LoVo (cell line): ENCODE measurements around the gene CBY1.
A peak's percentile ranks its signal among the peaks of the same experiment; 100 is the strongest.
"Not testable (repeated sequence)": the region's sequence is repeated elsewhere in the genome, so short reads cannot be mapped to it uniquely, and the experiment has no call there.

Experiments used
- DNase-seq: peaks from one replicate; pipeline ENCODE4 v3.0.0-alpha.2; 2016; ENCODE audit warnings: low spot score

The CBY1 gene

DNA sequence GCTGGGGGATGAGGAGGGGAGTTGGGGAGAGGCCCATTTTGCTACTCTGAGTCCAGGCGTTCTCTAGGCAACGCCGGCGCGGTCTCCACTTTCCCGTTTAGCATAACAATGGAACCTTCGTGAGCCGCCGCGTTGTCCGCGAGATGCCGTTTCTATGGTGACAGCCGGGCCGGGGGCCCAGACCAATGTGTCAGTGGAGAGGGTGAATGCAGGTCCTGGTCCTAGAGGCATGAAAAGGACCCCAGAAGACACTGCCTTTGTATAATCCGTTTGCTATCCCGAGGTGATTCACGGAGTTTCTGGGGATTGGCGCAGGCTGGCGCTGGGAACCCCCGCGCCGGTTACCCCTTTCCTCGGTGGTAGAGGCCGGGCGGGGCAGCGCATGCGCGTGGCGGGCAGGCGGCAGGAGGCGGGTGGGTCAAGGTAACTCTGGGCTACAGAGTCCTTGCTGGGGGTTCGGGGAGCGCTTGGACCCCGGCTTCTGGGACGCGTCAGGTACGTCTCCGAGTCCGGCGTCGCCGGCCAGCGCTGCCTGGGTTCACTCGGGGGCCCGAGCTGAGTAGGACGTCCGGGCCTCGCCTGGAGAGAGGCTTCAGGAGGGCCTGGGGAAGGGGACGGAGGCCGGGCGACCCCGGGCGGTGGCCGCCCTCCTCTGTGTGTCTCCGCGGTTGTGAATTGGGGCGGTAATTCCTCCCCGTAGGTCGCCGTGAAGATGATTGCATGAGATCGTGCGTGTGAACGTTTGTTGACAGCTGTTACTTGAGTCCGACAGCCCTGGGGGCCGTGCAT is at the start of gene CBY1, which contains the start of gene FAM227A:
Gene CBY1 (plus strand): TSS at position 383 of the 789 bp plus-strand sequence. CDS start 11,417 bp downstream, outside the sequence.
Gene FAM227A (minus strand): TSS at position 137 of the 789 bp plus-strand sequence. CDS start 6,224 bp downstream, outside the sequence.
- peak; percentile 93 for DNase-seq

DNA sequence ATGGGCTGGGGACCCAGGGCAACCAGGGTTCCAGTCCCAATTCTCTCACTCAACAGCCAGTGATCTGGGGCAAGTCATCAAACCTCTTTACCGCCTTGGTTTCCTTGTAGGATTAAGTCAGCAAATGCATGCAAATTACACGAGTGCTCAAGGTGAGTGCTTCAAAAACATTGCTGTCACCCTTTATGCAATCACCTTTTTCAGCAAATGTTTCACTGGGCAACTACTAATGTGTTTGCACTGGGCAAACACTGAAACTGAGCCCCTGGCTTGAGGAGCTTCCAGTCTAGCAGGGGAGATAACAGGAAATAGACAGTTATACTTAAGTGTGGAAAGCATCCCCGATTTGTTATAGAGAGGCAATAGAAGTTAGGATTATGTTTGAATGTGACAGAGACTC is 48.8 kb upstream of the CBY1 start:
- no peak for DNase-seq

DNA sequence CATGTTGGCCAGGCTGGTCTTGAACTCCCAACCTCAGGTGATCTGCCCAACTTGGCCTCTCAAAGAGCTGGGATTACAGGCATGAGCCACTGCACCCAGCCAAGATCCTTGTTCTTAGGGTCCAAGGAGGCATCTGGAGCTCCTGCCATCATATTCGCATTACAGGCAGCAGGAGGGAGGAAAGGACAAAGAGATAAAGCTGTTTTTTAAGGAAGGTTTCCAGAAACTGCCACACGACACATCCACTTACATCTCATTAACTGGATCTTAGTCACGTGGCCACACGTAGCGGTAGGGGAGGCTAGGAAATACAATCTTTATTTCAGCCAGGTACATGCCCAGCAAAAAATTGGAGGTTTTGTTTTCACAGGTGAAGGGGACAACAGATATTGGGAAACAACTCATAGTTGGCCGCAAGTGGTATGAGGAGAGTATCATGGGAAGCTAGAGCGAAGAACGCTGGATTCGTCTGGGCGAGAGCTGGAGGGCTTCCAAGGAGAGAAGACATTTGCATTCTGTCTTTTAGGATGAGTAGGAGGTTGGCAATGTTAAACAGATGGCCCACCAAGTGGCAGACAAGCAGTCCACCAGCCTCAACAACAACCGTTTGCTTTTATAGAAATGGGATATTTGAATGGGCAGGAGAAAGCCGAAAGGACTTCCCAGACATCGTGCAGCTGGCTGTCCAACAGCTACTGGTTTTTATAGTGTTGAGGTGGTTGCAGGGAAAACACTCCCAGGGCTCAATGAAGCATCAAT is 47.3 kb upstream of the CBY1 start:
- no peak for DNase-seq

DNA sequence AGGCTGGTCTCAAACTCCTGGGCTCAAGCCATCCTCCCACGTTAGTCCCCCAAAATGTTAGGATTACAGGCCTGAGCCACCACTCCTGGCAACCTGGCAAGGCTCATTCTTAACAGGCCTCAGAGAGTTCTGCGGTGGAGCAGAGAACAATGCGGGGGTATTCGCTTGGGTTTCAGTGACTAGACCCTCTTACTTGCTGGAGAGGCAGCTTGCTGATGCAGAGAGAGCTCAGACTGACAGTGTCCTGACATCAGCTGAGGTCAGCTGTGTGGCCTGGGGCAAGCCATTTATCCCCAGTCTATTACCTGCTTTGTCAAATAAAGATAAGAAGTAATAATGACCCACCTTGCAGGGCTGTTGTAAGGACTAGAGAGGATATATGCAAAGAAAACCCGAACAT is 46.2 kb upstream of the CBY1 start:
- no peak for DNase-seq

DNA sequence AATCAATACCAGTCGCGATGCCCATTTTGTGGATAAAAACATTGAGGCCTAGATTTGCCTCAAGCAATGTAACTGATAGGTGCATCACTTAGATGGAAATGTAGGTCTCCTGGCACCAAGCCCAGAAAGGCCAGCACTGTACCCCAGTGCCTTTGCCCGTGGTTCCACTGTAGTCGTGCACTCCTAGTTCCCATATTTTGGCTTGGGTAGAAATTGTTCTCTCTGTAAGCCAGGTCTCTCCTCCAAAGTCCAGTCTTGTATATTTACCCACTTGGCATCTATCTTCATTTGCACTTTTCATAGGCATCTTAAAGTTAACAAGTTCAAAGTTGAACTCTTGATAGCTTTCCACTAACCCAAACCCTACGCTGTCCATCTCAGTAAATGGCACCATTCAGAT is 44.9 kb upstream of the CBY1 start:
- DNase-seq: no peak

DNA sequence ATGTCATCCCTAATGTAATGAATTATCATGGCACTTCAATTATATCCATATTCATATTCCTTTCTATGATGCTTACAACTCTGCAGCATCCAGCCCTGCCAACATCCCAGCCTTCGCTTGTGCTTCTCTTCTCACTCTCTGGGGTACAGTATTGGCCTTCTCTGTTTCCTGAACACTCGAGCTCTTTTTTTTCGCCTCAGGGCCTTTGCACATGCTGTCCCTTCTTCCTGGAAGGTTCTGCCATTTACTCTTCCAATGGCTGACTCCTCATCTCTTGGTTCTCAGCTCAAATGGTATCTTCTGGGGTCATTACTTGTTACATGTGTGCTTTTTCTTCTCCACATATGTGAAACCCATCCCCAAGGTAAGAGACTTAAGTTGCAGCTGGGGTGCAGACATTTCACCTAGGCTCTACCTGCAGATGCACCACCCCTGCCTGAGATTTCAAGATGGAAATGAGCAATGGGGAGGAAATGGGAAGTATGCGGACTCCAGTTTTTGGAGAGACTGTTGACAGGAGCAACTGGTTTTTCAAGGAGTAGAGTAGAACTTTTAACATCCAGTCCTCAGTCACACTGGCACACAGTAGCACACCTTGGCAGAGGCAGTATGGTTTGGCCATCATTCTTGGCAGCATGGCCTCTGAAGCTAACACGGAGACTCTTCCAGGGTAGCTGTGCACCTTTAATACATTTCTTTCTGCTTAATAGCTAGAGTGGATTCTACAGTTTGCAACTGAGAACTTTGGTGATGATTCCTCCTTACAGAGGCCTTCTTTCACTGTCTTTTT is 44.0 kb upstream of the CBY1 start:
- no peak for DNase-seq

DNA sequence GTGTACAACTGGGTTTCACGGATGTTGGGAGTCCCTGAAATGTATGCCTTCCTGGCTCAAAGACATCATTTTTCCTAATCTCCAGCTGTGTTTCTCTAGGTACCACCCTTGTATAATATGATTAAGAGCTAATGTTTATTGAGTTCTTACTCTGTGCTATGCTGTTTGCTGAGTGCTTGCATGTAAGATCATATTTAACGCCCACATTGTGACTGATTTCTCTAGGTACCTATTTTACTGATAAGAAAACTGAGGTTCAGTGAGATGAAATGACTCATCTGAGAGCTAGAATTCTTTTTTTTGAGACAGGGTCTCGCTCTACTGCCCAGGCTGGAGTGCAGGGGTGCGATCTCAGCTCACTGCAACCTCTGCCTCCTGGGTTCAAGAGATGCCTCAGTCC is 42.9 kb upstream of the CBY1 start:
- DNase-seq: no peak

DNA sequence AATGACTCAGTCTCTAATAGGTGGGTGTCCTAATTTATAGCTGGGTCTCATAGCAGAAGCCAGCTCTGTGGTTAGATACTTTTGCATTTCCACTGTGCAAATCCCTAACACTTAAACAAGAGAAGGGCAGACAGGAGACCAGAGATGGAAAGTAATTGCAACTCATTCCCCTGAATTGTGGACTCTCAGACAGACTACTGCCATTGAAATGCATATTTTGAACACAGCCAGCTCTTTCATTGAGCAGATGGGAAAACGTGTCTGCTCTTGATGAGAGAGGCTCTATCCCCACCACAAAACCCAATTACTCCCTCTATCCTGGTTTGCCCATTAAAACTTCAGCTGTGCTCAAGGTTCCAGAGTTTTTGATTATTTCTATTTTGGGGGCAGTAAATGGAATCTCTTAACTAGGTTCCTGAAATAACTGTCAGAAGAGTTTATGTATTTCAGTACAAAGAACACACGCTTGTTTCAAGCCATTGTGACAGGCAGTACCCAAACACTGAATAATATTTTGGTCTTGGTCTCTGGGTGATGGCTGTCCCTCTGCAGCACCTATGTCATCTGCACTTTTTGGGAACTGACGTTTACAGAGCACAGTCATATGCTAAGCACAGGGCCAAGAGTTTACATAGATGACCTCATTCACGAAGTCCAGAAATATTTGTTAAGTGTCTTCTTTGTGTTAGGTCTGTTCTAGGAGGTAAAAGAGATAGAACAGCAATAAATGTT is 41.9 kb upstream of the CBY1 start:
- no peak for DNase-seq

DNA sequence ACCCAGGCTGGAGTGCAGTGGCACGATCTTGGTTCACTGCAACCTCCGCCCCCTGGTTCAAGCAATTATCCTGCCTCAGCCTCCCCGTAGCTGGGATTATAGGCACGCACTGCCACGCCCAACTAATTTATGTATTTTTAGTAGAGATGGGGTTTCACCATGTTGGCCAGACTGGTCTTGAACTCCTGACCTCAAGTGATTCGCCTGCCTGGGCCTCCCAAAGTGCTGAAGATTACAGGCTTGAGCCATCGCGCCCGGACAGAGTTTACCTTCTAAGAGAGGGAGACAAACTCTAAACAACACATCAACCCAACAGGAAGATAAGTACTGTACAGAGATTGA is 41.4 kb upstream of the CBY1 start:
- DNase-seq: not testable (repeated sequence)

DNA sequence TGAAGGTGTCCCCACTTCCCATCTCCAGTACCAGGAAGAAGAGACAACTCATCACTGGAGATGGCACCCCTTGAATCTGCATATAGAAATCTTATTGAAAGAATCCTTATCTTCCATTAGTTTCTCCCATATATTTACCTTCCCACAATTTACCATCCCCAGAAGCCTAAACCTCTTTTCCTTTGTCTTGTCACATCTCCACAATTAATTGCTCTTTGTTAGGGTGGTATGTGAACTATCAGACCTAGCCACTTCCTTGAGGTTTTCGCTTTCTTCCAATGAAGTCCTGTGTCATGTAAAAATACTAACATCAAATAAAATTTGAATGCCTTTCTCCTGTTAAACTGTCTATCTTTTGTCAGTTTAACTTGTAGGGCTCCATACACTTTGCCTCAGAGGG is 38.2 kb upstream of the CBY1 start:
- DNase-seq: no peak

DNA sequence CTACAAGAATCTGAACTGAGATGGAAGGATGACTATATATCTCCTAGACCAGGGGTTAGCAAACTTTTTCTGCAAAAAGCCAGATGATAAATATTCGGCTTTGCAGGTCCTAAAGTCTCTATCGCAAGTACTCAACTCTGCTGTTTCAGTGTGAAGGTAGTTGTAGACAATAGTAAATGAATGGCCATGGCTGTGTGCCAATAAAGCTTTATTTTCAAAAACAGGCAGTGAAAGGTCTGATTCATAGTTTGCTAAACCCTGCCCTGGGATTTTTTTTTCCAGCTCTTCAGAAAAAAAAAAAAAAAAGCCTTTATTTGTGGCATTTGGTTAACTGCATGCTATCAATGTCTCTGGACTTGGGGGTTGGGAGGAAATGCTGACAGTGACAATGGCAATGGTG is 37.8 kb upstream of the CBY1 start:
- DNase-seq: no peak

DNA sequence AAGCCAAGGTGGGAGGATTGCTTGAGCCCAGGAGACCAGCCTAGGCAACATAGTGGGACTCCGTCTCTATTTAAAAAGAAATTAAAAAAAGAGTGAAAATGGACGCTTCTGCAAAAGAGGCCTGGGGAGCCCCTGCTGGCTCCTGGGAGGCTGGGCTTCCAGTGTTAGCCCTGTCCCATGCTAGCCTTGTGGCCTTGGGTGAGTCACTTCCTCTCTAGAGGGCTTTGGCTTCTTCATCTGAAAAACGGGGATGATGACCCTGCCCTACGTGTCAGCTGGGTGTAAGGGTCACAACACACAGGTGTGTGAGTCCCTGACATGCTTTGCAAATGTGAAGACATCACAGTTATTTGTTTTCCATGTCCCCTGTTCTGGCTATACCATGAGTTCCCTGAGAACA is 33.1 kb upstream of the CBY1 start:
- DNase-seq: no peak

DNA sequence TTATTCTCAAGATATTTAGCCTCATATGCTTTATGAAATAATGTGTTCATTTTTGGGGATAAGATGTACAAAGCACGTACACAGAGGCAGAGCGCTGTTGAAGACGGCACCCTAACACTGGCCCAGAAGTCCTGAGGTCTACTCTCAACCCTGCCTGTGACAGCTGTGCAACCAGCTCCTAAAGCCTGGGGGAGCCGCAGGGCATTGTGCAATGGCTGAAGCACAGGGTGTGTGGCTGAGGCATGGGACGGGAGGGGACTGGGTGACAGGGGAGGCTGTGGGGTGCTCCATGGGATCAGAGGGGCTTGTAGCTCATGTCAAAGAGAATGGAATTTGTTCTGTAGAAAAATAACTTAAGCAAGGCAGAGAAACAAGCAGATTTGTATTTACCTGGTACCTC is 28.0 kb upstream of the CBY1 start:
- DNase-seq: no peak

DNA sequence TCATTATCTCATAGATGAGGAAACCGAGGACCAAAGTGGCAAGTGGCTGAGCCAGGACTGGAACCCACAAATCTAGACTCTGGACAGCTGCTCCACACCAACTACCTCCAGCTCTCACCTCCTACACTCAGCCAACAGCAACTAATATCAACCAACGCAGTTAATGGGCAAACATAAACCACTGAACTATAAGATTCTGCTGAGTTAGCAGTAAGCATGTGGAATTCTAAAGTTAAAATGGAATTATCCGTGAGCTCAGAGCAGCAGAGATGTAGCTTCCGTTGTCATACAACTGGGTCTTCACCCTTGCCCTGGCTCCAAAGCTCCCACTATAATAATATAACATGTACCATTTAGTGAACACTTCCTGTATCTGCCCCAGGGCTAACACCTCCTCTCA is 27.3 kb upstream of the CBY1 start:
- DNase-seq: no peak

DNA sequence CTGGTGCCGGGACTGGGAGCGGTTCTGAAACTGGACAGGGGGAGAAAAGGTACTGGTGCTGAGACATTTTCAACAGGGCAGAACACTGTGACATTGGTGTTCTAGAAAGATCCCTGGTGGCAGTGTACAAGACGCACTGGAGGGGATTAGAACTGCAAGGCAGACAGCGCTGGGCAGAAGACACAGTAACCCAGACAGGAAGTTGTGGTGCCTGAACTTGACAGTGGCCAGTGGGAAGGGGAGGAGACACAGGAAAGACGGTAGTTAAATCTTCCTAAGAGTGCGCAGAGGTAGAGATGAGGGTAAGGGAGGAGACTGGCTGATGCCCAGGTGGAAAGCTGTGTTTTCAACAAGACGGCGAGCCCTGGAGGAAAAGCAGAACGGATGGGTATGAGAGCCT is 24.7 kb upstream of the CBY1 start:
- DNase-seq: no peak

DNA sequence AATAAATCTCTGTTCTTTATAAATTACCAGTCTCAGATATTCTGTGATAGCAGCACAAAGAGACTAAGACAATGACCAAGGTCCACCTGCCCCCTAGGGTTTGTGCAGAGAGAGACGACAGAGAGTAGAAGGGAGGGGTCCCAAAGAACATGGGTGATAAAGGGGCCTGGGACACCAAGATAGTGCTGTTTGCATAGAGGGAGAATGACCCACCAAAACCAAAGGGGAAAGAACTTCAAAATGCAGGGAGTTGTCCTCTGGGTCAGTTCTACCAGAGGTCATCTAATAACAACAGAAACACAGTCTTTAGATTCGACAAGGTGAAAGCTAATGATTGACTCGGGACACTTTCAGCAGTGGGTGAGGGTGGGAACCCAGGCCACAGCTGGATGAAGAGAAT is 23.9 kb upstream of the CBY1 start:
- no peak for DNase-seq

DNA sequence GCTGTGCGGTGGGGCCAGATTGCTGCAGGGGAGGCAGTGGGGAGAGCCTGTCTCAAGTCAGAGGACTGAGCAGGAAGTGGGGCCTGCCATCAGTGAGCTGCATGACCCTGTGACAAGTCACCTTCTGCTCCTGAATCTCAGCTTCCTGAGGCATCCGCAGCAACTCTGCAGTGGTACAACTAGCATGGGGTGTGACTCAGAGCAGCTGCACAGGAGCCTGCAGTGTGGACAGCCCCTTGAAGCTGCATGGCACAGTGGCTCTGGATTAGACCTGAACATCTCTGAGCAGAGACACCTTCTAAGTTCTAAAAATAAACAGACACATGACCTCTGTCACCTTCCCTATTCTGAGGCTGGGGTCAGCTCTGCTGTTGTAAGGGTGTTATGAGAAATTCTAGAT is 18.2 kb upstream of the CBY1 start:
- DNase-seq: no peak

DNA sequence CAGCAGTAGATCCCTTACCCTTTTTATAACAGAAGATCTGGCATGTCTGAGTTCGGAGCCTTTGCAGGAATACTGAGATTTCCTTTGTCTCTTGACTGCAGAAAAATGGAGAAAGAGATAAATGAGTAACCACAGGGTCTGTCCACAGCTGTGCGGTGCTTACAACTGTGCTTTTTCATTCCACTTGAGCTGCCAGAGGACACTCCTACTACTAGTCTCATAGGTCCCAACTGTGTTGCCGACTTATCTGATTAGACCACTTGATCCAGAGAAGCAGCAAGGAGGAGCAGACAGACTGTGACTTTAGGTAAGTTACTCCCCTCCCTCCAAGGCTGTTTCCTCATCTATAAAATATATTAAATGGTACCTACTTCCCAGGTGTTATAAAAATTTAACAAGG is 17.7 kb upstream of the CBY1 start:
- DNase-seq: no peak

DNA sequence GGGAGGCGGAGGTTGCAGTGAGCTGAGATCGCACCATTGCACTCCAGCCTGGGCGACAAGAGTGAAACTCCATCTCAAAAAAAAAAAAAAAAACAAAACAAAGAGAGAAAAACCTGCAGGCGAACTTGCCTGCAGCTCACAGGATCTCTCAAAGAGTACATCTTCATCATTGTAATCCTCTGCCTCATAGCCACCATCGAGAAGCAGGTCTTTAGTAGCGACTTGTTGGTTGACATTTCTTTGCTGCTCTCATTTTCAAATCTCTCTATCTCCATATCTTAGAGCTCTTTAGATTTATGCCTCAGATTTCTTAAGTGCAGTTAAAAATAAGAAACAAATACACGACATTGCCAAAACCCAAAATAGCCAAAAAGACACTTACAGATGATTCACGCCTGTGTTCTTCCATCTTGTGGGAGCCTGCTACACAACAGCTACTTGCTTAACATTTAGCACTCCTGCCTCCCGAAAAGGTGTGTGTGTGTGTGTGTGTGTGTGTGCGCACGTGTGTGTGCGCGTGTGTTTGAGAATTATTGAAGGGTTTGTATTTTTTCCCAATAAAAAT is 14.9 kb upstream of the CBY1 start:
- no peak for DNase-seq

DNA sequence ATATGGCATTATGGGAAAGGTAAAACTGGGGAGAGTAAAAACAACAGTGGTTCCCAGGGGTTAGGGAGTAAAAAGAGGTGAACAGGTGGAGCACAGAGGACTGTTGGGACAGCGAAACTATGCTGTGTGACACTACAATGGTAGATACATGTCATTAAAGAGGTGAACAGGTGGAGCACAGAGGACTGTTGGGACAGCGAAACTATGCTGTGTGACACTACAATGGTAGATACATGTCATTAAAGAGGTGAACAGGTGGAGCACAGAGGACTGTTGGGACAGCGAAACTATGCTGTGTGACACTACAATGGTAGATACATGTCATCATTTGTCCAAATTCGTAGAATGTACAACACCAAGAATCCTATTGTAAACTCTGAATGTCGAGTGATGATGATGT is 12.2 kb upstream of the CBY1 start:
- DNase-seq: not testable (repeated sequence)

DNA sequence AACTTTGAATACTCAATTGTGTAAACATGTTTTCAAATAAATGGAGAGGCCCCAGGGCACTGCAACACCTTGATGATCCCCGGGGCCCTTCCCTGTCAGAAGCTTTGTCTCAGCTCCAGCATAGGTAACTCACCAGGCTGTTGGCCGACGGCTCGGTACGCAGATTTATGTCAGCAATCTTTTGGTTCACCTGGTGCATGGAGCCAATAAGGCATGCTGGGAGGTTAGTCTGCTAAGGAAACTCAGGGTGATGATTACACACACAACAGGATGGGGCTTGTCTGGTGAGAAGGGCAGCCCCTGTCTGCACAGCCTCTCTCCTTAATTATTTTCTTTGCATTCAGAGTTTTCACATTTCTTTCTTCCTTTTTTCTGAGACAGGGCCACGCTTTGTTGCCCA is 11.0 kb upstream of the CBY1 start:
- no peak for DNase-seq
